Suprapubic skin (tissue), 3 donors: Measurements from ENCODE around the gene NEK11.

Experiments
- CTCF ChIP-seq, 2 donors: fragments of 200-600 bp in 1 of 2; fragments of 450-650 bp in 1 of 2; sonication (generic) in 1 of 2; IDR thresholded peaks; one replicate each; pipeline ENCODE4 v1.5.1; 2016 to 2019; ENCODE audit warnings: antibody characterized with exemption in 2 of 2, mild to moderate bottlenecking in 1 of 2, moderate library complexity in 1 of 2
- POLR2A ChIP-seq, 2 donors: fragments of 450-650 bp; IDR thresholded peaks; one replicate each; pipeline ENCODE4 v1.6.1; 2017; ENCODE audit warnings: antibody characterized with exemption in 2 of 2, mild to moderate bottlenecking in 2 of 2, moderate library complexity in 2 of 2

- no peak for TF ChIP-seq CTCF (IDR thresholded peaks at IDR 0.05)
- TF ChIP-seq POLR2A (IDR thresholded peaks at IDR 0.05) = no peak
These were observed 54.5 kb downstream of the NEK11 start for GRCh38 chr3:131081224-131081623.
